ENCODE results near the gene WNT3.

Gene WNT3

DNA sequence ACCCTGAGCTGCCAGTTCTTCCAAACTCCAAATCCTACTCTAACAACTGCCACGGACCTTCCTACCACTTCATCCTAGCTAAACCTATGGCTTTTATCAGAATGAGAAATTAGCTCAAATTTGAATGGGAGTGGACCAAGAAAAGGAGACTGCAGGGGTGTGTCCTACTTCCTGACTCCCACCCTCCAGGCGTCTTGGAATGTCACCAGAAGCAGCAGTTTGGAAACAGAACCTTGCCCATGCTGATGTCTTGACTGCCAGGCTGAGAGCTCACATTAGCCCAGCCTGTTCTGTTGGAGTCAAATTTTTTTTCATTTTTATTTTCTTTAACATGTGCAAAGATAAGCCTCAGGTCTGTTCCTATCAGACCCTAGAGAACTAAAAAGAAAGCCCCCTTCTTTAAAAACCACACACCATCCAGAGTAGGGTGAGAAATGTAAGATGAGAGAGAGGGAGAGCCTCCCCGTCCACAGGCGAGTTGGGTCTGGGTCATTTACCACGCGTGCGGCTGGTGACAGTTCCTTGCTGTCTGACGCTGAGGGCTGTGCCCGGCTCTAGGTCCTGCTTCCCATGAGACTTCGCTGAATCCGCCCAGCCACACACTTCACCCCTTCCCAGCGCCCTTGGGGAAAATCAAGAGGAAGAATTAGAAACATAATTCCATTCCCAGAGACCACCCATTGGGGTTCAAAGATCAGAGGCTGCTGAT lies 54.3 kb downstream of the WNT3 start:
- no peaks in the 10 kb centered on the region for H3K9me2 ChIP-seq (ENCODE audit: low read depth, low read length)
- no peak overlapping the region for H3K4me3 ChIP-seq (ENCODE audit: low read depth, low read length, poor library complexity, severe bottlenecking)
- no peak overlapping the region for H3K27ac ChIP-seq (ENCODE audit: low read depth, low read length, poor library complexity, severe bottlenecking)
- H3K4me1 ChIP-seq (ENCODE audit: insufficient read depth, low read length, severe bottlenecking): peaks cover 29% of the 10 kb centered on the region
- H3K4me2 ChIP-seq (ENCODE audit: low read length): no peak overlapping the region
- H3K9ac ChIP-seq (ENCODE audit: low read length): no peak overlapping the region
- no peak for TF ChIP-seq EZH2 (IDR thresholded peaks at IDR 0.05; ENCODE audit: borderline replicate concordance, low read length)
- TF ChIP-seq, protein P1, sequence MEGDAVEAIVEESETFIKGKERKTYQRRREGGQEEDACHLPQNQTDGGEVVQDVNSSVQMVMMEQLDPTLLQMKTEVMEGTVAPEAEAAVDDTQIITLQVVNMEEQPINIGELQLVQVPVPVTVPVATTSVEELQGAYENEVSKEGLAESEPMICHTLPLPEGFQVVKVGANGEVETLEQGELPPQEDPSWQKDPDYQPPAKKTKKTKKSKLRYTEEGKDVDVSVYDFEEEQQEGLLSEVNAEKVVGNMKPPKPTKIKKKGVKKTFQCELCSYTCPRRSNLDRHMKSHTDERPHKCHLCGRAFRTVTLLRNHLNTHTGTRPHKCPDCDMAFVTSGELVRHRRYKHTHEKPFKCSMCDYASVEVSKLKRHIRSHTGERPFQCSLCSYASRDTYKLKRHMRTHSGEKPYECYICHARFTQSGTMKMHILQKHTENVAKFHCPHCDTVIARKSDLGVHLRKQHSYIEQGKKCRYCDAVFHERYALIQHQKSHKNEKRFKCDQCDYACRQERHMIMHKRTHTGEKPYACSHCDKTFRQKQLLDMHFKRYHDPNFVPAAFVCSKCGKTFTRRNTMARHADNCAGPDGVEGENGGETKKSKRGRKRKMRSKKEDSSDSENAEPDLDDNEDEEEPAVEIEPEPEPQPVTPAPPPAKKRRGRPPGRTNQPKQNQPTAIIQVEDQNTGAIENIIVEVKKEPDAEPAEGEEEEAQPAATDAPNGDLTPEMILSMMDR (IDR thresholded peaks at IDR 0.05; ENCODE audit: low read length): no peak
- H3F3A ChIP-seq (ENCODE audit: insufficient read depth, low read length): no peaks in the 10 kb centered on the region
- H2AFZ ChIP-seq (ENCODE audit: low read length): no peak overlapping the region
- H4K20me1 ChIP-seq (ENCODE audit: insufficient read depth, low read length): no peaks in the 10 kb centered on the region
- peaks cover 43% of the 10 kb centered on the region; the same call in 1 of the 2 replicates for H3K36me3 ChIP-seq (ENCODE audit: insufficient read depth, low read length)
- no peaks in the 10 kb centered on the region for H3K27me3 ChIP-seq (ENCODE audit: insufficient read depth, low read length)
- no peaks in the 10 kb centered on the region for H3K9me3 ChIP-seq (ENCODE audit: low read length)
- no peaks in the 10 kb centered on the region for H3K79me2 ChIP-seq (ENCODE audit: insufficient read depth, low read length)

DNA sequence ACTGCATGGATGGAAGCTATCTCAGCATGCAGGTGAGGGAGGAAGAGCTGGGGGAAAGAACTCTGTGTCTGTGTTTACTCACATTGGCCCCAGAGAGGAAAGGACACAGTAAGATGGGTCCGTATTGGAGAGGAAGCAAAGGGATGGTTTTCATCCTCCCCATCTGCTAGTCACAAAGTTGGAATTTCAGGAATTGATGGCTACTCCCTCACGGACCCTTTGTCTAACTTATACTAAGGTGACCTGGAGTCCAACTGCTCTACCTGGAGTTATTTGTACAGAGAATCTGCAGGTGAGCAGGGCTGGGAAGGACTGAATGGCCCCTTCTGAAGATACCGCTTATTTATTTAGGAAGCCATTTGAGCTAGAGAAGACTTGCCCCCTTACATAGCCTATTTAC lies 55.1 kb downstream of the WNT3 start:
- Histone ChIP-seq H3F3A (ENCODE audit: insufficient read depth, low read length) (no peaks in the 10 kb centered on the region), H3K4me2 (ENCODE audit: low read length) (no peak overlapping the region), H3K27me3 (ENCODE audit: insufficient read depth, low read length) (no peaks in the 10 kb centered on the region)

DNA sequence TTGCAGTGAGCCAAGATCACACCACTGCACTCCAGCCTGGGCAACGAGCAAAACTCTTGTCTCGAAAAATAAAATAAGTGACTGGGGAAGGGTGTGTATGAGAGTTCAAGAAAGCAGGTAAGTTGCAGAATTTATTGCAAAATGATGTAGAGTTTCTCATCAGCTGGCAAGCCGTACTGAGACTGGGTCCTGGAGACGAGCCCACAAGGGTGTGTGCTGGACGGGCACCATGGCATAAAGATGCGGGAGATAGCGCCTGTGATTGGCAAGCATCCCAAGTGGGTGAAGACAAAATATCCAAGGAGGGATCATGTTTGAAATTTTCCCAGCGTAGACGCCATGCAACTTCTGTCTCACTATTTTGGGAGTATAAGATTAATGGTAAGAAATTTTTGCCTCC lies 59.4 kb downstream of the WNT3 start:
- Histone ChIP-seq H3K9me2 (ENCODE audit: low read depth, low read length) (no peaks in the 10 kb centered on the region), H3K79me2 (ENCODE audit: insufficient read depth, low read length) (no peaks in the 10 kb centered on the region), H3K4me2 (ENCODE audit: low read length) (no peak overlapping the region), H3F3A (ENCODE audit: insufficient read depth, low read length) (no peaks in the 10 kb centered on the region), H3K27me3 (ENCODE audit: insufficient read depth, low read length) (no peaks in the 10 kb centered on the region), H2AFZ (ENCODE audit: low read length) (no peak overlapping the region), H4K20me1 (ENCODE audit: insufficient read depth, low read length) (no peaks in the 10 kb centered on the region), H3K9me3 (ENCODE audit: low read length) (no peaks in the 10 kb centered on the region), H3K36me3 (ENCODE audit: insufficient read depth, low read length) (peaks cover 65% of the 10 kb centered on the region), H3K4me1 (ENCODE audit: insufficient read depth, low read length, severe bottlenecking) (peaks cover 20% of the 10 kb centered on the region), H3K27ac (ENCODE audit: low read depth, low read length, poor library complexity, severe bottlenecking) (no peak overlapping the region), H3K4me3 (ENCODE audit: low read depth, low read length, poor library complexity, severe bottlenecking) (no peak overlapping the region), H3K9ac (ENCODE audit: low read length) (no peak overlapping the region)
- no peak for TF ChIP-seq EZH2 (IDR thresholded peaks at IDR 0.05; ENCODE audit: borderline replicate concordance, low read length)
- TF ChIP-seq, protein P1 (IDR thresholded peaks at IDR 0.05; ENCODE audit: low read length): no peak

More for the DNA sequence above, 55.1 kb downstream of the WNT3 start:
- peaks cover 26% of the 10 kb centered on the region for H3K4me1 ChIP-seq (ENCODE audit: insufficient read depth, low read length, severe bottlenecking)
- TF ChIP-seq, protein P1 (IDR thresholded peaks at IDR 0.05; ENCODE audit: low read length): no peak
- no peak for TF ChIP-seq EZH2 (IDR thresholded peaks at IDR 0.05; ENCODE audit: borderline replicate concordance, low read length)
- H3K27ac ChIP-seq (ENCODE audit: low read depth, low read length, poor library complexity, severe bottlenecking): no peak overlapping the region
- no peak overlapping the region for H3K4me3 ChIP-seq (ENCODE audit: low read depth, low read length, poor library complexity, severe bottlenecking)
- H2AFZ ChIP-seq (ENCODE audit: low read length): no peak overlapping the region
- no peaks in the 10 kb centered on the region for H3K79me2 ChIP-seq (ENCODE audit: insufficient read depth, low read length)
- no peaks in the 10 kb centered on the region for H3K9me2 ChIP-seq (ENCODE audit: low read depth, low read length)
- no peak overlapping the region for H3K9ac ChIP-seq (ENCODE audit: low read length)
- no peaks in the 10 kb centered on the region for H4K20me1 ChIP-seq (ENCODE audit: insufficient read depth, low read length)
- no peaks in the 10 kb centered on the region for H3K9me3 ChIP-seq (ENCODE audit: low read length)
- peaks cover 44% of the 10 kb centered on the region; the same call in 1 of the 2 replicates for H3K36me3 ChIP-seq (ENCODE audit: insufficient read depth, low read length)

Measured in OCI-LY1 (cell line).